Astrocyte of the cerebellum (primary cell): ENCODE measurements around the gene KCNJ5.

Experiments
- DNase-seq: peaks from one replicate; pipeline ENCODE4 v3.0.0-alpha.2; 2011; ENCODE audit warnings: low read depth
- H3K4me3 ChIP-seq: 2 replicates; pipeline ENCODE4 v1.5.1; 2011; ENCODE audit warnings: mild to moderate bottlenecking, low read depth, low read length, moderate library complexity
- in situ Hi-C: cut with HindIII; loops from 2 replicates; pipeline ENCODE4 v1.10.0; 2017; ENCODE audit warnings: low sequenced_read_pairs
- TF ChIP-seq, protein P1 (sequence below): IDR thresholded peaks from 2 replicates; pipeline ENCODE4 v1.5.1; 2012; ENCODE audit warnings: low read length, low read depth, moderate library complexity, mild to moderate bottlenecking; ENCODE audit errors: missing control alignments

Gene KCNJ5

GRCh38 chr11:128878455-128878854, 12.7 kb upstream of the KCNJ5 start:
- TF ChIP-seq, protein P1, sequence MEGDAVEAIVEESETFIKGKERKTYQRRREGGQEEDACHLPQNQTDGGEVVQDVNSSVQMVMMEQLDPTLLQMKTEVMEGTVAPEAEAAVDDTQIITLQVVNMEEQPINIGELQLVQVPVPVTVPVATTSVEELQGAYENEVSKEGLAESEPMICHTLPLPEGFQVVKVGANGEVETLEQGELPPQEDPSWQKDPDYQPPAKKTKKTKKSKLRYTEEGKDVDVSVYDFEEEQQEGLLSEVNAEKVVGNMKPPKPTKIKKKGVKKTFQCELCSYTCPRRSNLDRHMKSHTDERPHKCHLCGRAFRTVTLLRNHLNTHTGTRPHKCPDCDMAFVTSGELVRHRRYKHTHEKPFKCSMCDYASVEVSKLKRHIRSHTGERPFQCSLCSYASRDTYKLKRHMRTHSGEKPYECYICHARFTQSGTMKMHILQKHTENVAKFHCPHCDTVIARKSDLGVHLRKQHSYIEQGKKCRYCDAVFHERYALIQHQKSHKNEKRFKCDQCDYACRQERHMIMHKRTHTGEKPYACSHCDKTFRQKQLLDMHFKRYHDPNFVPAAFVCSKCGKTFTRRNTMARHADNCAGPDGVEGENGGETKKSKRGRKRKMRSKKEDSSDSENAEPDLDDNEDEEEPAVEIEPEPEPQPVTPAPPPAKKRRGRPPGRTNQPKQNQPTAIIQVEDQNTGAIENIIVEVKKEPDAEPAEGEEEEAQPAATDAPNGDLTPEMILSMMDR: no peak
- no peak overlapping the region for H3K4me3 ChIP-seq
- in situ Hi-C loops: loop anchor here (5.0 to 25.0 kb wide), 2 partner anchors 69 to 459 kb away; no protein-coding TSS in a partner anchor
- no peak for DNase-seq

DNA sequence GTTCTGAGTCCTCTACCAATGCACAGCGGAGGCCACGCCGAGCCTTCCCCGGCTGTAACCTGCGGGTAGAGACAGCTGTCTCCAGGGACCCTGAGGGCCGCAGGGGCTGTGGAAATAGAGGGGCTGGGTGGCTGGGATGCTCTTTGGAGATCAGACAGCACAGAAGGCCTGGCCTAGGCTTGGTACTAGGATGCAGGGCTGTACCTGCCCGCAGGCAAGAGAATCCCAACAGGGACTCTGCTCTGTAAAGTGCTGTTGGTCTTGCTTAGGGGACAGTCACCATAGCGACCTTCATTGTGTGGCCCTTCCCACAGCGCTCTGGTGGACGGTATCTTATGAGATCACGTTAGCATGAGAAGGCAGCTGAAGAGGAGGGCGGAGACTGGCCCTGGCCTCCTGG, 11.3 kb upstream of the KCNJ5 start:
- DNase-seq: no peak
- TF ChIP-seq, protein P1: no peak
- in situ Hi-C loops: loop anchor here (5.0 to 25.0 kb wide), 2 partner anchors 67 to 457 kb away; no protein-coding TSS in a partner anchor
- no peak overlapping the region for H3K4me3 ChIP-seq

GRCh38 chr11:128881221-128881620, 9.9 kb upstream of the KCNJ5 start:
- TF ChIP-seq, protein P1: no peak
- no peak overlapping the region for H3K4me3 ChIP-seq
- in situ Hi-C loops: loop anchor here (25.0 kb wide), 1 partner anchor 456 kb away; no protein-coding TSS in a partner anchor
- DNase-seq: no peak

- TF ChIP-seq, protein P1: no peak
- no peak for DNase-seq
- in situ Hi-C loops: loop anchor here (25.0 kb wide), 1 partner anchor 455 kb away; no protein-coding TSS in a partner anchor
- no peak overlapping the region for H3K4me3 ChIP-seq
Measured at GRCh38 chr11:128882451-128882850, 8.7 kb upstream of the KCNJ5 start.

DNA sequence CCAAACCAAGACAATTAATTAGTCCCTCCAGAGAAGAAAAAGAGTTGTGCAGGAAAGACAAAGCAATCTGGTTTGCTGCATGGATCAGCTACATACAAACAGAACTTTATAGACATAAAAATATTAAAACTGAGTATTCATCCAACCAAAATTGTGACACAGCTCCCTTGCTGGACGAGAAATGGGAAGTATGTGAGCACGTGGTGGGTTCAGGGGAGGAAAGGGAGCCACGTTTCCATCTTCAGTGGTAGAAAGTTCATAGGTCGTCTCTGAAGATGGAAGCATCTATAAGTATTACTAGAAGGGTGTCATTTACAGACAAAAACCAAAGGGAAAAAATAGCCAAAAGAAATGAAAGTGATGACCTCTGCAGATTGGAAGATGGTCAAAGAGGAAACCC, 7.1 kb upstream of the KCNJ5 start:
- DNase-seq: no peak
- TF ChIP-seq, protein P1: no peak
- in situ Hi-C loops: loop anchor here (25.0 kb wide), 1 partner anchor 453 kb away; no protein-coding TSS in a partner anchor
- H3K4me3 ChIP-seq: no peak overlapping the region

- TF ChIP-seq, protein P1: peak; percentile 74
- in situ Hi-C loops: loop anchor here (25.0 kb wide), 1 partner anchor 452 kb away; no protein-coding TSS in a partner anchor
- no peak overlapping the region for H3K4me3 ChIP-seq
- DNase-seq: peak; percentile 49
Measured at GRCh38 chr11:128884703-128885338, 6.3 kb upstream of the KCNJ5 start.
